K562 (cell line): ENCODE data around the gene CBX1. TPM values are rescaled to one million over a fixed set of nuclear protein-coding genes. Genes with fewer than 3 reads are reported as not detected.

Source experiments
- CCNT2 ChIP-seq: IDR thresholded peaks from 2 replicates; pipeline ENCODE4 v1.6.1; 2011; ENCODE audit warnings: borderline replicate concordance, low read depth, mild to moderate bottlenecking, moderate library complexity, mixed read lengths, low read length; ENCODE audit not compliant: insufficient read length; ENCODE audit errors: extremely low read depth
- FOXA3 ChIP-seq, 2 experiments: fragments of 450-650 bp in 1 of 2; sonication (generic) in 1 of 2; formaldehyde crosslinking; IDR thresholded peaks in 1 of 2; conservative IDR thresholded peaks in 1 of 2; 2 replicates each; pipeline versions ENCODE4 v1.4.0 to v1.8.0; 2020 to 2022; ENCODE audit warnings: mild to moderate bottlenecking in 2 of 2, missing genetic modification reagents in 1 of 2
- HNRNPUL1 ChIP-seq: fragments of 200-400 bp; formaldehyde crosslinking; IDR thresholded peaks from 2 replicates; pipeline ENCODE4 v1.6.1; 2017; ENCODE audit warnings: low read length
- KLF16 ChIP-seq: IDR thresholded peaks from 2 replicates; pipeline ENCODE4 v1.6.1; 2016; ENCODE audit warnings: antibody characterized with exemption
- MYNN ChIP-seq, 2 experiments: sonication (generic); formaldehyde crosslinking in 1 of 2; IDR thresholded peaks; 2 replicates each; pipeline versions ENCODE4 v1.5.0 to v1.6.1; 2016 to 2020; ENCODE audit warnings: antibody characterized with exemption in 1 of 2, missing genetic modification reagents in 1 of 2
- NFATC3 ChIP-seq: fragments of 450-650 bp; IDR thresholded peaks from 2 replicates; pipeline ENCODE4 v1.6.1; 2017; ENCODE audit warnings: mild to moderate bottlenecking
- NR1H2 ChIP-seq: sonication (generic); formaldehyde crosslinking; IDR thresholded peaks from 2 replicates; pipeline ENCODE4 v1.4.0; 2020; ENCODE audit warnings: mild to moderate bottlenecking, missing genetic modification reagents
- PCBP2 ChIP-seq: fragments of 200-400 bp; formaldehyde crosslinking; IDR thresholded peaks from 2 replicates; pipeline ENCODE4 v1.6.1; 2018; ENCODE audit warnings: low read length, low read depth, mild to moderate bottlenecking, moderate library complexity; ENCODE audit not compliant: poor library complexity, severe bottlenecking
- SP1 ChIP-seq: sonication (generic); formaldehyde crosslinking; IDR thresholded peaks from 2 replicates; pipeline ENCODE4 v1.8.1; 2022; ENCODE audit warnings: mild to moderate bottlenecking, missing genetic modification reagents
- SRSF1 ChIP-seq: fragments of 200-400 bp; formaldehyde crosslinking; IDR thresholded peaks from 2 replicates; pipeline ENCODE4 v1.6.1; 2017; ENCODE audit warnings: mild to moderate bottlenecking, low read depth, low read length, moderate library complexity
- TAF7 ChIP-seq: fragments of 450-650 bp; IDR thresholded peaks from 2 replicates; pipeline ENCODE4 v1.6.1; 2016; ENCODE audit warnings: missing genetic modification characterization, missing compliant biosample characterization
- ZNF282 ChIP-seq: sonication (generic); formaldehyde crosslinking; IDR thresholded peaks from 2 replicates; pipeline ENCODE4 v1.8.1; 2023; ENCODE audit warnings: missing genetic modification reagents
- polyA plus RNA-seq, 8 experiments: library from polyadenylated mRNA; depleted of rRNA in 4 of 8; stranded (reverse) in 5 of 8; unstranded in 3 of 8; fragments of >200 nt; fragmentation: Nextera tagmentation in 2 of 8; fragmentation: Illumina TruSeq in 1 of 8; extraction: Ambion mirVana in 2 of 8; extraction: Trizol in 1 of 8; gene quantifications; 2 replicates each; pipeline versions ENCODE4 v1.2.1 to v1.2.3, GENCODE V29; 2011 to 2014; ENCODE audit warnings: inconsistent platforms in 1 of 8, missing spikeins in 1 of 8
- total RNA-seq, 7 experiments: library from RNA; depleted of rRNA in 6 of 7; stranded (reverse); fragments of >200 nt in 6 of 7; fragmentation: Illumina TruSeq in 2 of 7; extraction: Trizol in 2 of 7; gene quantifications; 2 replicates each; pipeline versions ENCODE4 v1.2.1 to v1.2.3, GENCODE V29; 2011 to 2021; ENCODE audit warnings: low replicate concordance in 1 of 7
- TF ChIP-seq, protein P1 (sequence below): fragments of 450-650 bp; IDR thresholded peaks from one replicate; pipeline ENCODE4 v1.6.1; 2018; ENCODE audit warnings: mild to moderate bottlenecking, moderate library complexity; ENCODE audit not compliant: partially characterized antibody
- TF ChIP-seq, protein P2 (sequence below): fragments of 450-650 bp; IDR thresholded peaks from 2 replicates; pipeline ENCODE4 v1.6.1; 2016
- TF ChIP-seq, protein P3 (sequence below), 2 experiments: IDR thresholded peaks in 1 of 2; conservative IDR thresholded peaks in 1 of 2; 2 replicates each; pipeline ENCODE4 v1.6.1; 2016; ENCODE audit warnings: low read depth in 2 of 2, mild to moderate bottlenecking in 1 of 2, missing compliant biosample characterization in 1 of 2, missing genetic modification characterization in 1 of 2, moderate library complexity in 1 of 2
- TF ChIP-seq, protein P4 (sequence below): fragments of 450-650 bp; IDR thresholded peaks from 2 replicates; pipeline ENCODE4 v1.6.1; 2016; ENCODE audit warnings: antibody characterized with exemption
- TF ChIP-seq, protein P5 (sequence below): sonication (generic); formaldehyde crosslinking; IDR thresholded peaks from 2 replicates; pipeline ENCODE4 v1.8.0; 2022; ENCODE audit warnings: mild to moderate bottlenecking, missing genetic modification reagents

The CBX1 gene
- total and polyA plus RNA-seq, 9 of the 15 experiments (the other 6 are each of a cell fraction or from before 2014, with no cell fraction given), result 10.6 to 95.7 (median 52.7) TPM

DNA sequence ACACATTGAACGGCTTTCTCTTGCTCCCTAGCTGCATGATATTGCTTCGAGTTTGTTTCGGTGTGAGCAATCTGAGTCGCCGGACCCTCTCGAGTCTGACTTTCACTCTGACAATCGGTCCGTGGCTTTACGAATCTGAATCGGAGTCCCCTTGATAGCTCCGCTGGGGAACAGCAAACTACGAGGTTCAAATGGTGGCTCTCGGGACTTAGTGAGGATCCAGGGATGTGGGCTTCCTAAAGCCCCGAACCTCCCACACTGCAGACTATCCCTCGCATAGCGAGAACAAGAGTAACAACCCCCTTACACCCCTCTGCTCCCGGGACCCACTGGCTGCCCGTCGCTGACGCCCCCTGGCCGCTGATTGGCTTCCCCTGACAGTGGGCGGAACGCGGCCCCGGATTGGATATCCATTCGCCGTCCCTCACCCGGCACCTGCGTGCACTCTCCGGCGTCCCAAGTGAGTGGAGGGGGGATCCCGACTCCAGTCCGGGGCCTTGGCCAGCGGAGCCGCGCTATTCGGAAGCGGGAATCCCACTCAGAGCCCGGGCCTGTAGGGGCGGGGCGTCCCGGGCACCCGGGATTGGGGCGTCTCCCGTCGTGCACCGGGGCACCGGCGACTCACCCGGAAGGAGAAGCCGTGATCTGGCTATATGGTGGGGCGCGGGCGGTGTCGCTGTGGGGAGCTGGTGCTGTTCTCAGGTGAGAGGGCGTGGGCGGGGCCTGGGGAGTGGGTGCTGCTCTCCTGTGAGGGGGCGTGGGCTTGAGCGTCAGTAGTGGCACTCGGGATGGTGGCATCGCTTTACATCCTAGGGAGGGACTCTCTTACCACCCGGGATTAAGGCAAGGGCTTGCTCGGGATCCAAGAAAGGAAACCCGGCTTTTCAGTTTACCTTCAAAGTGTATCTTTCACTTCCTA is 6.1 kb upstream of the CBX1 start, which contains the start of gene SNX11 (continued):
- TF ChIP-seq, protein P1, sequence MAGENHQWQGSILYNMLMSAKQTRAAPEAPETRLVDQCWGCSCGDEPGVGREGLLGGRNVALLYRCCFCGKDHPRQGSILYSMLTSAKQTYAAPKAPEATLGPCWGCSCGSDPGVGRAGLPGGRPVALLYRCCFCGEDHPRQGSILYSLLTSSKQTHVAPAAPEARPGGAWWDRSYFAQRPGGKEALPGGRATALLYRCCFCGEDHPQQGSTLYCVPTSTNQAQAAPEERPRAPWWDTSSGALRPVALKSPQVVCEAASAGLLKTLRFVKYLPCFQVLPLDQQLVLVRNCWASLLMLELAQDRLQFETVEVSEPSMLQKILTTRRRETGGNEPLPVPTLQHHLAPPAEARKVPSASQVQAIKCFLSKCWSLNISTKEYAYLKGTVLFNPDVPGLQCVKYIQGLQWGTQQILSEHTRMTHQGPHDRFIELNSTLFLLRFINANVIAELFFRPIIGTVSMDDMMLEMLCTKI, result no peak
- TF ChIP-seq TAF7 (tag) (peak; percentile 53; the same call in 1 of the 2 replicates), CCNT2 (no peak), MYNN (IDR thresholded peaks at IDR 0.05) (0 out of 2 replicates have a peak, but pooled peaks have one; percentile 53), MYNN (CRISPR knock-in tag; IDR thresholded peaks at IDR 0.05) (no peak), SRSF1 (no peak), SP1 (peak; percentile 96), HNRNPUL1 (no peak), NR1H2 (CRISPR knock-in tag) (0 out of 2 replicates have a peak, but pooled peaks have one; percentile 61), KLF16 (no peak), FOXA3 (CRISPR knock-in tag; conservative IDR thresholded peaks at IDR 0.05 in 1 of 2, IDR thresholded peaks at IDR 0.05 in 1 of 2) (no peak), ZNF282 (0 out of 2 replicates have a peak, but pooled peaks have one; percentile 37), PCBP2 (no peak), NFATC3 (no peak)
- TF ChIP-seq, protein P2, sequence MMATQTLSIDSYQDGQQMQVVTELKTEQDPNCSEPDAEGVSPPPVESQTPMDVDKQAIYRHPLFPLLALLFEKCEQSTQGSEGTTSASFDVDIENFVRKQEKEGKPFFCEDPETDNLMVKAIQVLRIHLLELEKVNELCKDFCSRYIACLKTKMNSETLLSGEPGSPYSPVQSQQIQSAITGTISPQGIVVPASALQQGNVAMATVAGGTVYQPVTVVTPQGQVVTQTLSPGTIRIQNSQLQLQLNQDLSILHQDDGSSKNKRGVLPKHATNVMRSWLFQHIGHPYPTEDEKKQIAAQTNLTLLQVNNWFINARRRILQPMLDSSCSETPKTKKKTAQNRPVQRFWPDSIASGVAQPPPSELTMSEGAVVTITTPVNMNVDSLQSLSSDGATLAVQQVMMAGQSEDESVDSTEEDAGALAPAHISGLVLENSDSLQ, result peak; percentile 95
- TF ChIP-seq, protein P3, sequence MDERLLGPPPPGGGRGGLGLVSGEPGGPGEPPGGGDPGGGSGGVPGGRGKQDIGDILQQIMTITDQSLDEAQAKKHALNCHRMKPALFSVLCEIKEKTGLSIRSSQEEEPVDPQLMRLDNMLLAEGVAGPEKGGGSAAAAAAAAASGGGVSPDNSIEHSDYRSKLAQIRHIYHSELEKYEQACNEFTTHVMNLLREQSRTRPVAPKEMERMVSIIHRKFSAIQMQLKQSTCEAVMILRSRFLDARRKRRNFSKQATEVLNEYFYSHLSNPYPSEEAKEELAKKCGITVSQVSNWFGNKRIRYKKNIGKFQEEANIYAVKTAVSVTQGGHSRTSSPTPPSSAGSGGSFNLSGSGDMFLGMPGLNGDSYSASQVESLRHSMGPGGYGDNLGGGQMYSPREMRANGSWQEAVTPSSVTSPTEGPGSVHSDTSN (CRISPR knock-in tag; IDR thresholded peaks at IDR 0.05; ENCODE audit: low read depth), result no peak
- TF ChIP-seq, protein P3 (tag; conservative IDR thresholded peaks at IDR 0.05; ENCODE audit: low read depth), result peak; percentile 70
- TF ChIP-seq, protein P4, sequence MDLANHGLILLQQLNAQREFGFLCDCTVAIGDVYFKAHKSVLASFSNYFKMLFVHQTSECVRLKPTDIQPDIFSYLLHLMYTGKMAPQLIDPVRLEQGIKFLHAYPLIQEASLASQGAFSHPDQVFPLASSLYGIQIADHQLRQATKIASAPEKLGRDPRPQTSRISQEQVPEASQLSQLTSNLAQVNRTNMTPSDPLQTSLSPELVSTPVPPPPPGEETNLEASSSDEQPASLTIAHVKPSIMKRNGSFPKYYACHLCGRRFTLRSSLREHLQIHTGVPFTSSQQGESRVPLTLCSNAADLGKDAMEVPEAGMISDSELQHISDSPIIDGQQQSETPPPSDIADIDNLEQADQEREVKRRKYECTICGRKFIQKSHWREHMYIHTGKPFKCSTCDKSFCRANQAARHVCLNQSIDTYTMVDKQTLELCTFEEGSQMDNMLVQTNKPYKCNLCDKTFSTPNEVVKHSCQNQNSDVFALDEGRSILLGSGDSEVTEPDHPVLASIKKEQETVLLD, result no peak
- TF ChIP-seq, protein P5, sequence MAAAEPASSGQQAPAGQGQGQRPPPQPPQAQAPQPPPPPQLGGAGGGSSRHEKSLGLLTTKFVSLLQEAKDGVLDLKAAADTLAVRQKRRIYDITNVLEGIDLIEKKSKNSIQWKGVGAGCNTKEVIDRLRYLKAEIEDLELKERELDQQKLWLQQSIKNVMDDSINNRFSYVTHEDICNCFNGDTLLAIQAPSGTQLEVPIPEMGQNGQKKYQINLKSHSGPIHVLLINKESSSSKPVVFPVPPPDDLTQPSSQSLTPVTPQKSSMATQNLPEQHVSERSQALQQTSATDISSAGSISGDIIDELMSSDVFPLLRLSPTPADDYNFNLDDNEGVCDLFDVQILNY (CRISPR knock-in tag), result no peak
